Stimulated activated CD4-positive, alpha-beta T cell treated with anti-CD3 and anti-CD28 coated beads, TNF-alpha, amount 100 ng/mL, for 1 hour (primary cell): ENCODE data around the gene ALPI.
"Not testable (repeated sequence)": the region's sequence is repeated elsewhere in the genome, so short reads cannot be mapped to it uniquely, and the experiment has no call there.

Source experiments
- DNase-seq, 3 donors: peaks; one replicate each; pipeline ENCODE4 v3.0.0-alpha.2; 2020; ENCODE audit warnings: low read depth in 3 of 3, low spot score in 1 of 3

Gene ALPI

GRCh38 chr2:232420463-232421188, 35.3 kb upstream of the ALPI start:
- DNase-seq = no peak

- no peak for DNase-seq
Observed at GRCh38 chr2:232421189-232421785, 34.7 kb upstream of the ALPI start.

GRCh38 chr2:232422051-232422450, 33.9 kb upstream of the ALPI start:
- DNase-seq = no peak

- DNase-seq = not testable (repeated sequence)
Observed at GRCh38 chr2:232422996-232423395, 33.0 kb upstream of the ALPI start.

GRCh38 chr2:232423407-232423806, 32.5 kb upstream of the ALPI start:
- DNase-seq = not testable (repeated sequence)

- DNase-seq = no peak
Observed at GRCh38 chr2:232431705-232432590, 24.0 kb upstream of the ALPI start.

GRCh38 chr2:232432598-232433184, 23.3 kb upstream of the ALPI start:
- no peak for DNase-seq

GRCh38 chr2:232433622-232434021, 22.3 kb upstream of the ALPI start:
- DNase-seq = not testable (repeated sequence)

- no peak for DNase-seq
Observed at GRCh38 chr2:232434091-232434490, 21.9 kb upstream of the ALPI start.

- no peak for DNase-seq
Observed at GRCh38 chr2:232434563-232435374, 21.2 kb upstream of the ALPI start.

GRCh38 chr2:232435375-232435648, 20.6 kb upstream of the ALPI start:
- no peak for DNase-seq

- DNase-seq = no peak
Observed at GRCh38 chr2:232435805-232436204, 20.1 kb upstream of the ALPI start.

GRCh38 chr2:232436381-232437194, 19.4 kb upstream of the ALPI start:
- DNase-seq = no peak

GRCh38 chr2:232437195-232437571, 18.8 kb upstream of the ALPI start:
- no peak for DNase-seq

- no peak for DNase-seq
Observed at GRCh38 chr2:232438091-232438490, 17.9 kb upstream of the ALPI start.

- peak in 2 of 3 donors; percentile 10 to 29 for DNase-seq
Observed at GRCh38 chr2:232438951-232439757, 16.8 kb upstream of the ALPI start.

GRCh38 chr2:232439758-232440135, 16.2 kb upstream of the ALPI start:
- no peak for DNase-seq

- peak; percentile 62 to 89 (median 75) for DNase-seq
Observed at GRCh38 chr2:232440220-232441018, 15.5 kb upstream of the ALPI start.
